Esophagus (tissue), 2 donors: Measurements from ENCODE around the gene CCL7. TPM values are rescaled to one million over a fixed set of nuclear protein-coding genes. Genes with fewer than 3 reads are reported as not detected.

Experiments used
- H3K27ac ChIP-seq, 2 donors: one replicate each; pipeline ENCODE4 v1.5.1; 2013; ENCODE audit warnings: low read depth in 2 of 2, mild to moderate bottlenecking in 2 of 2, inconsistent platforms in 1 of 2, low read length in 1 of 2, moderate library complexity in 1 of 2
- H3K27me3 ChIP-seq, 2 donors: one replicate each; pipeline ENCODE4 v1.6.1; 2013; ENCODE audit warnings: low read length in 2 of 2, control low read depth in 1 of 2, mild to moderate bottlenecking in 1 of 2; ENCODE audit not compliant: insufficient read depth in 2 of 2, control insufficient read depth in 1 of 2
- H3K36me3 ChIP-seq, 2 donors: one replicate each; pipeline ENCODE4 v1.6.1; 2013; ENCODE audit warnings: low read length in 1 of 2; ENCODE audit not compliant: control insufficient read depth in 2 of 2, insufficient read depth in 2 of 2
- H3K4me1 ChIP-seq, 2 donors: one replicate each; pipeline ENCODE4 v1.6.1; 2013; ENCODE audit warnings: low read length in 1 of 2; ENCODE audit not compliant: control insufficient read depth in 2 of 2, insufficient read depth in 2 of 2
- H3K4me3 ChIP-seq, 2 donors: one replicate each; pipeline ENCODE4 v1.5.1; 2013; ENCODE audit warnings: low read length in 2 of 2, mild to moderate bottlenecking in 2 of 2, low read depth in 1 of 2, moderate library complexity in 1 of 2
- H3K9me3 ChIP-seq, 2 donors: one replicate each; pipeline ENCODE4 v1.6.1; 2013; ENCODE audit warnings: mild to moderate bottlenecking in 2 of 2, low read depth in 1 of 2, low read length in 1 of 2, moderate library complexity in 1 of 2; ENCODE audit not compliant: control insufficient read depth in 2 of 2, insufficient read depth in 1 of 2
- WGBS, 2 donors: extraction: QIAGEN DNeasy Blood & Tissue Kit; methylation state at CpG; one replicate each; pipeline ENCODE4 v1.1.7; 2013; 5-methylcytosine and 5-hydroxymethylcytosine counted together
- polyA plus RNA-seq, 2 donors: library from polyadenylated mRNA; stranded (reverse); fragments of 200-250 nt; gene quantifications; one replicate each; pipeline ENCODE4 v1.2.3, GENCODE V29; 2013
- donor health status: healthy with polysubstance abuse.
- donor health status: Bipolar disorder and iron deficiency.

The CCL7 gene
- polyA plus RNA-seq, 2 donors = not detected

DNA sequence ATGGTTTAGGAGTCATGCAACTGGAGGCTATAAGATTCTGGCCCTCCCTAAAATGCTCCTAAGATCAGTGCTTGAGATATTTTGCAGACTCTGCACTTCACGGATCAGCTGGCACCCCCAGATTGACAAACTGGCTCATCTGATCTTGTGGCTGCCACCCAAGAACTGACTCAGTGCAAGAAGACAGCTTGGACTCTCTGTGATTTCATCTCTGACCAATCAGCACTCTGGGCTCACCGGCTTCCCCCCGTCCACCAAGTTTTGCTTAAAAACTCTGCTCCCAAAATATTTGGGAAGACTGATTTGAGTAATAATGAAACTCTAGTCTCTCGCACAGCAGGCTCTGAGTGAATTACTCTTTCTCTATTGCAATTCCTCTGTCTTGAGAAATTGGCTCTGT, 41.2 kb upstream of the CCL7 start:
- Histone ChIP-seq H3K27ac (no peak overlapping the region), H3K27me3 (no peaks in the 10 kb centered on the region), H3K4me3 (no peak overlapping the region), H3K36me3 (no peaks in the 10 kb centered on the region), H3K4me1 (peaks cover 0 to 2% of the 10 kb centered on the region in 2 donors), H3K9me3 (peaks cover 0 to 3% of the 10 kb centered on the region in 2 donors)
- 72 to 76% methylated on average over 4 of the region's 4 CpGs for WGBS, 2 donors

GRCh38 chr17:34230342-34230741, 39.7 kb upstream of the CCL7 start:
- 76 to 89% methylated on average over 1 of the region's 1 CpG for WGBS, 2 donors
- no peak overlapping the region for H3K27ac ChIP-seq
- peaks cover 0 to 3% of the 10 kb centered on the region in 2 donors for H3K9me3 ChIP-seq
- peaks cover 0 to 11% of the 10 kb centered on the region in 2 donors for H3K4me1 ChIP-seq
- H3K27me3 ChIP-seq = no peaks in the 10 kb centered on the region
- no peak overlapping the region for H3K4me3 ChIP-seq
- no peaks in the 10 kb centered on the region for H3K36me3 ChIP-seq

- no peaks in the 10 kb centered on the region for H3K36me3 ChIP-seq
- H3K4me1 ChIP-seq = peaks cover 0 to 11% of the 10 kb centered on the region in 2 donors
- peak overlapping the region in 1 of 2 donors; percentile 17 for H3K27ac ChIP-seq
- H3K9me3 ChIP-seq = peaks cover 0 to 3% of the 10 kb centered on the region in 2 donors
- no peaks in the 10 kb centered on the region for H3K27me3 ChIP-seq
- no peak overlapping the region for H3K4me3 ChIP-seq
- WGBS, 2 donors = 79 to 87% methylated on average over 3 of the region's 3 CpGs
These were observed 35.4 kb upstream of the CCL7 start for GRCh38 chr17:34234616-34235015.

GRCh38 chr17:34235389-34236028, 34.5 kb upstream of the CCL7 start:
- H3K27me3 ChIP-seq = no peaks in the 10 kb centered on the region
- no peak overlapping the region for H3K27ac ChIP-seq
- H3K9me3 ChIP-seq = no peaks in the 10 kb centered on the region
- no peaks in the 10 kb centered on the region for H3K36me3 ChIP-seq
- peaks cover 0 to 15% of the 10 kb centered on the region in 2 donors for H3K4me1 ChIP-seq
- WGBS, 2 donors = 24 to 28% methylated on average over 6 of the region's 6 CpGs
- no peak overlapping the region for H3K4me3 ChIP-seq

DNA sequence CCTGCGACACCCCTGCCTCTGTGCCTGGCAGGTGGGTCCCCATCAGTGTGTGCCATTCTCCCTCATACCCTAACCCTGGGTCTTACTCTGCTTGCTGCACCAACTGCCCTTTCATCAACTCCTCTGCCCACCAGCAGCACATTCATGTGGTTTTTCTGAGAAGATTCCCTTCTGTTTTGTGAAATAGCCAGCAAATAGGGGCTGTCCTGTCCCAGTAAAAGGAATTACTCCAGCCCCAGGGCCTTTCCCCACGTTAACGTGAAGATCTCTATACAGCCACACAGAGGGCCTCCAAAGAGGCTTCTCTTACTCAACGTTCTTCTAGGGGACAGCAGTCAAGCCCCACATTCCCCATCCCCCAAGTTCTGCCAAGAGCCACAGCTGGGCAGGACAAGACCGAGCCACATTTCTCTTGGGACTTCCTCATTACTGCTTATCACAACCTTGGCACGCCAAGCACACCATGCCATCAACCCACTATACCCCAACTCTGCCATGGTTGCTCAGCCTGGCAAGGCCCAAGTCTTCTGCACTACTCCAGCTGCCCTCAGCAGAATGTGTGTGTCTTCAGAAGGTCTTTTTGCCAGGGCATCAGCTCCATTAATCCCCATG, 33.6 kb upstream of the CCL7 start:
- H3K27ac ChIP-seq = no peak overlapping the region
- H3K36me3 ChIP-seq = no peaks in the 10 kb centered on the region
- H3K4me1 ChIP-seq = peaks cover 2 to 15% of the 10 kb centered on the region in 2 donors
- no peaks in the 10 kb centered on the region for H3K27me3 ChIP-seq
- no peaks in the 10 kb centered on the region for H3K9me3 ChIP-seq
- WGBS, 2 donors = 66 to 76% methylated on average over 6 of the region's 6 CpGs
- H3K4me3 ChIP-seq = no peak overlapping the region

DNA sequence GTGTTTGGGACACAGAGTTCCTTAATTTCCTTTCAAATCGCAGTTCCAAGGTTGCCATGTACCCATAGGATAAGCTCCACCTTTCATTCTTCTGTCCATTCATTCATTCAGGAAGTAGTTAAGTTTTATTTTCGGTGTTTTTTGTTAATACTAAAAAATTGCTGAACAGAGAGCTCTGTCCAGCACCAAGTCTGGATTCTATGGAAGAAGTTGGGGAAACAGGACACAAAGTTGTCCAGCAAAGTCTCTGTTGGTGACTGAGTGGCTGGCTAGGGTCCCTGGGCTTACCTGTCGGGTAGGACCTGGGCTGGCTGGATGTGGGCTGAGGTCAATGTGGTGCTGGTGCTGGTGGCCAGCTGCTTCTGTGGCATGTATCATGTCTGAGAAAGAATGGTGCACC, 32.6 kb upstream of the CCL7 start:
- H3K27me3 ChIP-seq = no peaks in the 10 kb centered on the region
- WGBS, 2 donors = 75 to 86% methylated on average over 3 of the region's 3 CpGs
- no peaks in the 10 kb centered on the region for H3K36me3 ChIP-seq
- peaks cover 2 to 15% of the 10 kb centered on the region in 2 donors for H3K4me1 ChIP-seq
- H3K4me3 ChIP-seq = no peak overlapping the region
- H3K27ac ChIP-seq = no peak overlapping the region
- no peaks in the 10 kb centered on the region for H3K9me3 ChIP-seq

GRCh38 chr17:34241062-34241461, 29.0 kb upstream of the CCL7 start:
- no peak overlapping the region for H3K4me3 ChIP-seq
- H3K36me3 ChIP-seq = no peaks in the 10 kb centered on the region
- no peaks in the 10 kb centered on the region for H3K27me3 ChIP-seq
- 13 to 14% methylated on average over 4 of the region's 4 CpGs for WGBS, 2 donors
- no peaks in the 10 kb centered on the region for H3K9me3 ChIP-seq
- H3K27ac ChIP-seq = peak overlapping the region in 1 of 2 donors; percentile 33
- peaks cover 2 to 4% of the 10 kb centered on the region in 2 donors for H3K4me1 ChIP-seq

- H3K4me1 ChIP-seq = peaks cover 2 to 7% of the 10 kb centered on the region in 2 donors
- no peaks in the 10 kb centered on the region for H3K9me3 ChIP-seq
- no peak overlapping the region for H3K4me3 ChIP-seq
- peak overlapping the region in 1 of 2 donors; percentile 26 for H3K27ac ChIP-seq
- H3K27me3 ChIP-seq = no peaks in the 10 kb centered on the region
- 68 to 73% methylated on average over 8 of the region's 8 CpGs for WGBS, 2 donors
- H3K36me3 ChIP-seq = no peaks in the 10 kb centered on the region
These were observed 27.2 kb upstream of the CCL7 start for GRCh38 chr17:34242587-34243363.

- Histone ChIP-seq H3K9me3 (no peaks in the 10 kb centered on the region), H3K27me3 (no peaks in the 10 kb centered on the region), H3K27ac (no peak overlapping the region), H3K4me3 (no peak overlapping the region), H3K4me1 (peaks cover 2 to 7% of the 10 kb centered on the region in 2 donors), H3K36me3 (no peaks in the 10 kb centered on the region)
- WGBS, 2 donors = 50 to 64% methylated on average over 7 of the region's 7 CpGs
These were observed 26.4 kb upstream of the CCL7 start for GRCh38 chr17:34243364-34244320.
